Posterior vena cava (tissue), 2 donors: ENCODE data around the gene LRP1. TPM values are rescaled to one million over a fixed set of nuclear protein-coding genes. Genes with fewer than 3 reads are reported as not detected.
A peak's percentile ranks its signal among the peaks of the same experiment; 100 is the strongest.

Experiments
- DNase-seq: peaks from one replicate; pipeline ENCODE4 v3.0.0-alpha.2; 2020; ENCODE audit warnings: low spot score
- intact Hi-C, 2 donors: fragments of 100-400 bp; cut with DNase I; formaldehyde crosslinking; loops; one replicate each; pipeline versions ENCODE4 v1.14.1 to v1.14.2; 2022 to 2023
- total RNA-seq, 2 donors: library from RNA; stranded (reverse); fragmentation: NEBNext Ultra II Directional; extraction: Animal tissue kit (Norgen Biotek cat#: 25700); gene quantifications; one replicate each; pipeline ENCODE4 v1.2.1, GENCODE V29; 2021
- donor health status: DM: yes; HTN: yes; CAD: no.
- donor health status: DM: yes; HTN: yes; CAD: no.

The LRP1 gene
- total RNA-seq, 2 donors from 2014 or later = 465 to 757 TPM

GRCh38 chr12:57129321-57129842, 1.1 kb downstream of the LRP1 start:
- peak; percentile 82 for DNase-seq
- intact Hi-C loops = no loop called here

- peak; percentile 88 for DNase-seq
- intact Hi-C loops = no loop called here
Measured at GRCh38 chr12:57129889-57130288, 1.6 kb downstream of the LRP1 start.

GRCh38 chr12:57130941-57131340, 2.7 kb downstream of the LRP1 start:
- no peak for DNase-seq
- intact Hi-C loops = no loop called here

GRCh38 chr12:57131896-57132744, 3.8 kb downstream of the LRP1 start:
- no peak for DNase-seq
- intact Hi-C loops = no loop called here

- peak; percentile 76 for DNase-seq
- intact Hi-C loops = no loop called here
Measured at GRCh38 chr12:57133013-57133569, 4.8 kb downstream of the LRP1 start.

GRCh38 chr12:57133916-57134315, 5.6 kb downstream of the LRP1 start:
- intact Hi-C loops = no loop called here
- peak; percentile 84 for DNase-seq

- intact Hi-C loops = no loop called here
- peak; percentile 72 for DNase-seq
Measured at GRCh38 chr12:57134949-57135348, 6.7 kb downstream of the LRP1 start.

GRCh38 chr12:57135527-57136326, 7.4 kb downstream of the LRP1 start:
- intact Hi-C loops = no loop called here
- peak; percentile 93 for DNase-seq

GRCh38 chr12:57138526-57139272, 10.4 kb downstream of the LRP1 start:
- DNase-seq = peak; percentile 96

GRCh38 chr12:57139796-57140649, 11.7 kb downstream of the LRP1 start:
- DNase-seq = peak; percentile 77
- intact Hi-C loops = no loop called here

More at GRCh38 chr12:57138526-57139272, 10.4 kb downstream of the LRP1 start:
- intact Hi-C loops = no loop called here

- intact Hi-C loops = no loop called here
- no peak for DNase-seq
Measured at GRCh38 chr12:57141249-57141648, 13.0 kb downstream of the LRP1 start.

GRCh38 chr12:57142121-57142520, 13.8 kb downstream of the LRP1 start:
- DNase-seq = no peak
- intact Hi-C loops = no loop called here

- intact Hi-C loops = no loop called here
- DNase-seq = no peak
Measured at GRCh38 chr12:57142727-57143126, 14.4 kb downstream of the LRP1 start.

GRCh38 chr12:57143454-57143853, 15.2 kb downstream of the LRP1 start:
- DNase-seq = no peak
- intact Hi-C loops = no loop called here

GRCh38 chr12:57145460-57146059, 17.3 kb downstream of the LRP1 start:
- intact Hi-C loops = no loop called here
- DNase-seq = no peak

- no peak for DNase-seq
- intact Hi-C loops = no loop called here
Measured at GRCh38 chr12:57146092-57146491, 17.8 kb downstream of the LRP1 start.

- no peak for DNase-seq
- intact Hi-C loops = no loop called here
Measured at GRCh38 chr12:57146961-57147944, 19.0 kb downstream of the LRP1 start, which contains the start of gene LRP1-AS. Gene LRP1-AS, minus strand, starts transcription at chr12:57147619.
